Fibroblast of upper back skin (primary cell): ENCODE results near the gene PRLR.

ENCODE experiments used
- DNase-seq: peaks from one replicate; pipeline ENCODE4 v3.0.0-alpha.2; 2013

The PRLR gene

DNA sequence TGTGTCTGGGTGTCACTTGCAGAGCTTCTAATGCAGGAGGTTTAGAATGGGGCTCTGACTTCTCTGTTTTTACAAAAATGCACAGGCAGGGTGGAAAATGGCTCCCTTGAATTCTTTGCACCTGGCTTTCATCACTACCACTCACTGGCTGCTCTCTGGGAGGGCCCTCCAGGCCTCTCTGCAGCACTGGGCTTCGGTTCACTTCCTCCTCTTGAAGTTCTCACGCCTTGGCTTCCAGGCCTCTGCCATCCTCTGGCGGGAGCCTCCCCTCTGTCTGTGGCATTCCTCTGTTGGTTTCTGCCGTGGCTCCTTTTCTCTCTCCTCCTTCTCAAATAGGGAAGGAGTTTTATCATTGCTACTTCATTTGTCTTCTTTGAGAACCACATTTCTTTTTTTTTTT, 2.8 kb upstream of the PRLR start:
- no peak for DNase-seq

DNA sequence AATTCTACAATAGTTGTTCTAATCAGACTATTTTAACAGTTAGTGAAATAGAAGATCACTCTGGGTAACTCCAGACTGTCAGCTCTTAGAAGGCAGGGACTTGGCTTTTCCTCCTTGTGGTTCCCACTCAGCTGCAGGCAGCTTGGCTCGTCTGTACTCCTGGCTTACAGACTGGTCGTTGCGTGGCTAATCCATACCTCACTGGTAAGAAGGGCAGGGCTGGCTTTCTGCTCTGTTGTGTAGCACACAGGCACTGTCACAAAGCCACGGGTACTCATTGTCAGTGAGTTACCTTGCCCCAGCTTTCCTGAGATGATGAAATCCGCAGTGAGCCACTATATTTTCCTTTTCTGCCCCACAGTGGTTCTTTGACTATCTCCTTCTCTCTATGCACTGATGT, 1.8 kb upstream of the PRLR start:
- DNase-seq = no peak

DNA sequence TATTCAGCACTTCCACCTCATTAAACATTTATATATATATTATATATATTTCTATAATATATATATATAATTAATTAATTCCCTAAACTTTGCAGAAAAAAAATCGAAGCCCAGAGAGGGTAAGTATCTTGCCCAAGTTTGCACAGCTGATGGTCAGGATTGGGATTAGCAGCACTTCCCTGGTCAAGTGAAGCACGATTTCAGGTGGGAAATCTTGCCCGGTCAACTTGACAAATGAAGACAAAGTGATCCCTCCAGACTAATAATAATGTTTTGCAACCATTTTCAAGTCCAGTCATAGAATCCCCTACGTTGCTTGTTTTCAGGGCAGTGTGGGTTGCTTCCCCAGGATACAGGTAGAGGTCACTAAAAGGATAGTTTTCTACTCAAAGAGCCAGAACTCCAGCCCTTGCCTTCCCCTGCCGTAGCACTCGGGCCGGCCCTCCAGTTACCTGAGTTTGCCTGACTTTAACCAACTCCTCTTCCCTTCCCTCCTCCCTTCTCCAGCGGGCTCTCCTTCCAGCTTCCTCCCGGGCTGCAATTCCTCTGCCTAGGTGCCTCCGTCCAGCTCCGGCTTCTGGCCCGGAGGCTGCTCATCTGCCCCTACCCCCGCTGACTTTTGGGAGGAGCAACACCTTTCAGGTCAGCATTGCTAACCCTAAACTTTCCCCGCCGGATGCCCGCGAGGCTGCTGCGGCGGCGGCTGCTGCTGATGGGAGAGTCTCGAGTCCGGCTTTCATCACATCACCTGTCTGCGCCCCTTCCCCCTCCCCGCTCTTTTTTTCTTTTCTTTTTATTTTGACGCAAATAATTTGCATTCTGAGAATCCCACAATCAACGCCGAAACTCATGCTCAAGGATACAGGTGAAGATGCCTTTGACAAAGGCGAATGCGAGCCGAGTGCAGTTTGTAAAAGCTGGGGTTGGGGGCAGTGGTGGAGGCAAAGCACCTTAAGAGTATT, 930 bp downstream of the PRLR start:
- peak; percentile 5 for DNase-seq

DNA sequence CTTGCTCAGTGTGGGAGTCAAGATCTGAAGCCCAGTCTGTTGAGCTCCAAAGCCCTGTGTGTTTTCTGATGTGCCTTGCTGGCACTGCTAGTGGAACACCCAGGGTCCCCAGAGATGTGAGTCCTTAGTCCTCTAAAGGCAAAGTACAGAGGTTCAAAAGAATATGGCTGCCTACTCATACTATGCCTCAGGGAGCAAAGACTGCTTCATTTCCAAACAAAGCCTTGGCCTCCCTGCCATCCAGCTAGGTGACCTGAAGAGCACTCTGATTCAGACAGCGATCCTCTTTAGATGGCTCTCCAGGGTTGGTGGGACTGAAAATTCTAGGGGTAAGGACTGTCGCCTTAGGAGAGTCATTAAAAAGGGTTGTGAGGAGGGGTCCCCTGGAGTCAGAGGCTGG, 2.0 kb downstream of the PRLR start:
- DNase-seq = no peak

DNA sequence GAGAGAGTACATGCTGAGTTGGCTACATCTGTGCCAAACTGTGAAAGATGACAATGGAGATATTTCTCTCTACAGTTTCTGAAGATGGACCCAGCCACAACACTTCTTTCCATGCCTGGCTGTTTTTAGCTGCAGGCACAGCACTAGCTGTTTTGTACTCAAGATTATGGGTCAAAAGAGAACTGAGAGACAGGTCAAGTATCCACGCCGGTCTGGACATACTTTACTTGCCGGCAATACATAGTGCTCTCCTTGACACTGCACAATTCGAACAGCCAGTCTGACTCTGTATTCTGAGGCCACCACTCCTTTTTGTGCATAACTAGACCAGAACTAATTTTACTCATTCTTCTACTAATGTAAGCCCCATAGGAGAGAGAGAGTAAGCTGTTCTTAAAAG, 2.6 kb downstream of the PRLR start:
- no peak for DNase-seq

DNA sequence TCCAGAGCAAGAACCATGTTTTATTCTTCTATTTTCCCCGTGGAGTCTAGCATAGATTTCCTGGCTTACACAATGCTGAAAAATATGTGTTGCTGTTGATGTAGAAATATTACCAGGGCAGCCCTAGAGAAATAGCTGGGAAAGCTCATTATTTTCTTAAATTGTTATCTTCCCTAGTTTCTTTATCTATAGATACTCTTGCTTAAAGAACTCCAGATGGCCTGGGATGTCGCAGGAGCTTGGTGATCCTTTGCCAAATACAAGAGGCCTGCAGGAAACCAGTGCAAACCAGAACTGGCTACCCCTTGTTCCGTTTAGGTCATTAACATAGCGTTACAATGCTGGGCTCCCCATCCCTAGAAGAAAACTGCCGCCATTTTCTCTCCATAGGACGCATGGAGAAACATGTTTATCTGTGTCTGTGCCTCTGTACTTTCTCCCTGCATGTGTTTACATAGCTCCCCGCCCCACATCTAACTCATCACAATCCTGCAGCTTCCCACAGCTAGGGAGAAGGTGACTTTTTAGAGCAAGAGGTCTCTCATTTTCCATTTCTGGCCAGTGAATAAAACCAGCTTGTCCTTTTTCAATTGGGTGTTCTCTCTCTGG, 6.4 kb downstream of the PRLR start:
- no peak for DNase-seq

DNA sequence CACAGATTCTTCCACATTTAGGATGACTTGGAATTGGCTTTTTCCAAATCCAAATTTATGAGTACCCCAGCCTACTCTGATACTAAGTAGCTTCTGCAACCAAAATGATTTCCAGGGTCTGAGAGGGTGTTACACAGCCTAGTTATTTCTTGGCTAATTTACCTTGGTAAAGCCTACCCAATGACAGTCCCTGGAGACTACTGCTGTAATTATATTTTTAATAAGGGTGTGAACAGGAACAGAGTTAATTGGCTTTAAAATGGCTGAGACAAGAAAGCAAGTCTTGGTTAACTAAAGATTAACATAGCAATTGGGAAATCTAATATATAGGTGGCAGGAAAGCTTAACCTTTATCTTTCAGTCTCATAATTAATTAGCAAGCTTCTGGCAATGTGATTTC, 9.3 kb downstream of the PRLR start:
- DNase-seq = no peak

DNA sequence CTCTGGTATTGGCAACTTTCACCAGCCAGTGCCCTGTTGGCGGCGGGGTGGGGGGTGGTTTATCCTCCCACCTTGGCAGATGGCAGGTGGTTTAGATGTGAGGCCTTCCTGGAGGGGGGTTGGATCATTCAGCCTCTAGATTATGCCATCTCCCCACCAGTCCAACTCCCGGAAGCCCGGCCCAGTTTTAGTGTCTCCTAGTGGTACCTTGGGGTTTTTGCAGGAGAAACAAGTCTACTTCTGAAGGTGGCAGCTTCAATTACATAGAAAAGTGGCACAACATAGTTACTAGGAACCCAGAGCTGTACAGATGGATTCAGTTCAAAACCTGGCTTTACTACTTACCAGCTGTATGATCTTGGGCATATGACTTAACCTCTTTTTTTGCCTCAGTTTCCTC, 11.3 kb downstream of the PRLR start:
- no peak for DNase-seq

DNA sequence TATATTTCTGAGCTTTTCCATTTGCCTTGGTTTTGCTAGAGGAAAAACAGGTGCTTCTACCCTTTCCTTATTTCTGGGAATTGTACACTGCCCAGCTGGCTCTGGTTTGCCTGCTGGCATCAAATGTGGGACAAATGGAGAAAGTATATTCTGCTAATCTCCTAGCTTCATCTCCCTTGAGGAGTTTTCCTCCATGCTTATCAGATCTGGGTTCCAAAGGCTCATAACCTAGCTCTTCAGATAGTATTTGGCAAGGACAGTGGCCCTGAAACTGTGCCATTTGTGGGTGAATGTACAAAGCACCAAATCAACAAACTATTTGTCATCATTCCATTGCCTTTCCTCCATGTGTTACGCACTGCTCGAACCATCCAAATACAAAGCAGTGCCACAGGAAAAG, 16.2 kb downstream of the PRLR start:
- no peak for DNase-seq

DNA sequence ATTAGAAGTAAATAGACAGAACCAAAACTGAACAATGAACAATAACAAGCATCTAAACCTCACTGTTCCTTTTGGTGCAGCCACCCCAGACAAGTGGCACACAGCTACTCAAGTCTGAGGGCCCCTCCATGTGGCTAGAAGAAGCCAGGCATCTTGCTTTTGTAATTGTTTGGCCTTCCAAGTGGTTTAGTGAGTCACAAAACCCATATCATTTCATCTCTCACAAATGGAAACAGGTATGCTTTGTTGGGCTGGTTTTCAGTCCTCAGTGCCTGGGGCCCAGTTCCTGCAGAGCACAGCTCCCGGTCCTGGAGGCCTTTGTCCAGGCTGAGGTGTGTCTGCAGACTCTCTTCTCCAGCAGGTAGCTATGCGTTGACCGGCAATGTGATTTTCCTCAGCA, 16.7 kb downstream of the PRLR start:
- no peak for DNase-seq

DNA sequence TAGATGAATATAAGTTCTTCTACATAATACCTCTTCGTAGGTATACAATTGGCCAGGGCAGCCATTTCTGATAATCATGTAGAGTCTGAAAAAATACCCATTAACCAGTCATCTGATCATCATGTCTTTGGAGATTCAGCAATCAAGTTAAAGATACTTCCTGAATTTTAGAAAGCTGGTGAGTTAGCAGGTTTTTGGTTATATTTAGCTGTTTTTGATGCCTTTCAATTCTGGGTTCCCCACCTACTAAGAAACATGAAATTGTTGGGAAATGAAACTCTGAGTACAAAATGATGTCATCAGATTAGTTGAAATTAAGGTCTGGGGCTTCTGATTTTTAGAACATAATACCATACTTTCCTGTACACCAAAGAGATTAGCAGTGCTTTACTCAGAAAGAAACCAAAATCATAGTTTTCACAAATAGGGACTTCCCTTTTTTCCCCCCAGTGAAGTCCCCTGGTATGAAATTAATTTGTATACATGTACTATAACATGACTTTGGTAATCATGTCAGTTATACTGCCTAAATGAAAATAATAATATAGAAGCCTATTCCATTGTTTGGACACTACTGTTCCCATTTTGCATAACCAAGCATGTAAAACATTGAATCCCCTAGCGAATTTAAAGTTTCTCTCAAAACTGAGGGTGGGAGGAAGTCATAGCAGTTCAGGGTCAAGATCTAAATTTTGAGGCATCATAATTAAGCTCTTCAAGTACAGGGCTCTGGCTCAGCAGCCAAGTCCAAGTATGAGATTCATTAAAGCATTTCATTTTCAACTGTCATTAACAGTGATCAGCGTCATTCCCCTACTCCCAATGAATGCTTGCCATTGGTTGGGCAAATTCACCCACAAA, 17.9 kb downstream of the PRLR start:
- DNase-seq = no peak

DNA sequence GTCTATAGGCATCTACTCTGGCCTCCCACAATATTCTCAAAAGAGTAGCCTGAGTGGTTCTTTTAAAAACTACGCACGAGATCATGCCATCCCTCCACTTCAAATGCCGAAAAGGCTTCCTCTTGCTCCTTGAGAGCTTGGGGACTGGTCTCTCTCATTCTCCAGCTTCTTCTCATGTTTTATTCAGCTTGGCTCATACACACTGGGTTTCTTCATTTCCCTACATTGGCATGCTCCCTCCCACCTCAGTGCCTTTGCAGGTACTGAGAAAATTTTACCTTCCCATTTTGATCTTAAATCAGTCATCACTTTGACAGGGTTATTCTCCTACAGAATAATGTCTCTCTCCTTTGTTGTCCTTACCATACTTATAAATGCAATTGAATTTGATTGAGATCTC, 20.4 kb downstream of the PRLR start:
- DNase-seq = no peak

DNA sequence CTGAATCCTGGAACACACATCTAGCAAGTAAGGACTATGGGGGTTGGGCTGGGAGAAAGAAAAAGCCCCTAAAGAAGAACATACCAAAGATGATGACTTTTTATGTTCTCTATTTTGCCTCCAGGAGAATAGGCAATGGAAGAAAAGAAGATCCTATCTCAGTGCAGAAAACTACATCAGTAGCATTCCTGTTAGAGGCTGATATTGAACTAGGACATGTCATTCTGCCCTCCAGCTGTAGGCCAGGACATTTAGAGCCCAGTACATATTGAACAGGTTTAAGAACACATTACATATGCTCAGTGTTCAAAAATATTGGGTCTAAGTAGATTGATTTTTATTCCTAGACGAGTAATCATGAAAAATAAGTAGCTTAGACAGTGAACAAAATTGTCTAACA, 24.7 kb downstream of the PRLR start:
- DNase-seq = no peak

DNA sequence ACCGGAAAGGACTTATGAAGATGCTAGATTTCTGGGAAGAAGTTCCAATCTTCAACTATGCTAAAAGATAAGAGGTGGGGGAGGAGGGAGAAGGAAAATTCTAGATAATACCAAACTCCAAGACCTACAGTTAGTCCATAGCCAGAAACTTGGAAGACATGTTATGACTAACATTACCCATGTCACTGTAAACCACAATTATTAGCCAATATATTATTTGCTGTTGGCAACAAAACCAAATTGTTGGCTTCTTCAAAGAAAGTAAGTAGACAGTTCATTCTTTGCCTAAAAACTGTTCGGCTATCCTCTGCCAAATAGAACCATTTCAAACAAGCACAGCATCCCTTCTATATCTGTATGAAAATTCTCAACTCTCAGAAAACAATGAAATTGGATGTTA, 25.1 kb downstream of the PRLR start:
- peak; percentile 44 for DNase-seq

DNA sequence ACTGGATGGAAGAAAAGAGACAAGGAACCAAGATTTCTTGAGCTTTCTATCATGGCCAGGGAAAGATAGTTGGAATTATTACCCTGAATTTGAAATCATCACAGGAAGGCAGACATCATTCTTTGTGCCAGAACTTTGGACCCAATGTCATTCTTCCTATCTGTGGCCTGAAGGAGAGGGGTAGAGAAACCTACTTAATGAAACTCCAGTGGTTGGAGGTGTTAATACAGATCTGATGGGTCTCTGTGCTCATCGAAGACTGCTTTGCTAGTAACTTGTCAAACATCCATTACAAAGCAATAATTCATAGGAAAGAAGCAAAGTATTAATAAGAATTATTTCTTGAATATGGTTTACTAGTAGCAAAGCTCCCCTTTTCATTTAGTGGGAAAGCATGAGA, 26.9 kb downstream of the PRLR start:
- DNase-seq = no peak

DNA sequence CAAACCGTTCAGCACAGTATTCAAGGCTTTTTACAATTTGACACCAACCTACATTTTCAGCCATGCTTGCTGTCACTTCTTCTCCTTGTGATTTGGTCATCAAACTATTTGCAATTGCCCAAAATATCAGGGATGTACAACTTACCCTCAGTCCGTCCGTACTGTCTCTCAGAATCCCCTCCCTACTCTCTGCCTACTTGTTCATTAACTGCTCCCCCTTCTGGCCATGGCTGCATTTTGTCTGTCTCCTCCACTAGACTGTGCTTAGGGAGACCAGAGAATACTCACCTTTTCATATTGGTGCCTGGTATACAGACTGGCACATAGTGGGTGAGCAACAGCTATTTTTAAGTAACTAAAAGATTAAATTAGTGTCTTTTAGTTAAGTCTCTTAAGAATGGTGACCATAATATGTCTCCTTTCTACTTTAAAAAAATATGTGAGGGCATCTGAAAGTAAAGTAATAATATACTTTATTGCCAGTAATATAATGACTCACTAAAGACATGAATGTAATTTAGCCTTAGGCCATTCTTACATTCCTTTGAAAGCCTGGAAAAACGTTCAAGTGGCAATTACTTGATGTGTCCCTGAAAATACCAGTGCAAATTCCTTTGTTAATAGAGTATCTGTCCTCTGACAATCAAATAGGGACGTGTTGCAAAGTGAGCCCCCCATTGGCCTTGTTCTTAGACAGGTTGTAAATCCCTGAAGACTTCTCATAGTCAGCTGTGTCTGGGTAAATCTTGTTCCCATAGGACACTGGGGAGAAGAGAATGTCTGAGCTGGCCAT, 27.8 kb downstream of the PRLR start:
- peak; percentile 45 for DNase-seq

DNA sequence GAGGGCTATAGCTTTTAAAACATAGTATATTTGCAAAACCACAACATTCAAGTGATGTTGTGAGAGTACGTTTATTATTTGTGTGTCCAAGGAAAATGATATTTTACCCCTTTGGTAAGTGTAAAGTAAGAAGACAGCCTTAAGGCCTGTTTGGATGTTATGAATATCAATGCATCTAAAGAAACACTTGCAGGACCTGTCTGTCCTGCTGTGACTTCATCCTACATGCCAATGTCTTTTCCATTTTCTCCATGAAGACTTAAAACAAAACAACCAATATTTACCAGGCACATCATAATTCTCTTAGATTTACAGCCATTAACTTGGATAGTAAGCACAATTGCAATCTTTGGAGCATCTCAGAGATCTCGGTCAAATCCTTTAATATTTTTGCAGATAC, 29.0 kb downstream of the PRLR start:
- no peak for DNase-seq

DNA sequence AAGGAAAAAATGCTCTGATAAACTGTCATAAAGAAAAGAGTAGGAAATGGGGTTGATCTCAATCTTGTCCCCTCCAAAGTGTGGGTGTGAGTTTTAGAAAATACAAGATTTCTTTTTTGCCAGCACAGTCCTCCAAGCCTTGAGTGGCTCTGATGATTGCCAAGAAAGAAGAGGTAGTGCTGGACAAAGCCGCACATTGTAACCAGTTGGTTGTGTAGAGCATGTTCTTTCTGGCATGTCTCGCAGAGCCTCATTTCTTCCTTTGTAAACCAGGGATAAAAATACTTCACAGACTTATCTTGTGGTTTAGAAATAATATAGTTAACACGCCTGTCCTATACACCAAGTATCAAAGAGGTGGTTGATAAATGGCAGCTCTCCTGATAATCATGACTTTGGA, 30.4 kb downstream of the PRLR start:
- DNase-seq = no peak

DNA sequence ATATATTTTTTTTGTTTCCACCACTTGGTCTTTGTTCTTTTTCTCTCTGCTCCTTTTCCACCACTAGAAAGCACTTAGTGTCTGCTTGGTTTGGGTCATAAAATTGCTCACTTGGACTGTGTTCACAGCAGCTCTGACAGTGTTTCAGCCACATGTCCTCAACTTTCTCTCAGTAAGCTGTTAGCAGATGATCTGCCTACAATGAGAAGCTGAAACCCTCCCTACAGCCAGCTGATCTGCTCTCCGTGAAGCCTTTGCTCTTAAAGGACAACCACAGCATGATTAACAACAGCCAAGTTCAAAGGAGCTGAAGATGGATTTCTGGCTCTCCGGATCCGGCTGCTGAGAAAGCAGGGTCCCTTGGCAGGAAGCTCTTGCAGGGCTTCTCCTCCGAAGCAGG, 31.6 kb downstream of the PRLR start:
- DNase-seq = peak; percentile 69

DNA sequence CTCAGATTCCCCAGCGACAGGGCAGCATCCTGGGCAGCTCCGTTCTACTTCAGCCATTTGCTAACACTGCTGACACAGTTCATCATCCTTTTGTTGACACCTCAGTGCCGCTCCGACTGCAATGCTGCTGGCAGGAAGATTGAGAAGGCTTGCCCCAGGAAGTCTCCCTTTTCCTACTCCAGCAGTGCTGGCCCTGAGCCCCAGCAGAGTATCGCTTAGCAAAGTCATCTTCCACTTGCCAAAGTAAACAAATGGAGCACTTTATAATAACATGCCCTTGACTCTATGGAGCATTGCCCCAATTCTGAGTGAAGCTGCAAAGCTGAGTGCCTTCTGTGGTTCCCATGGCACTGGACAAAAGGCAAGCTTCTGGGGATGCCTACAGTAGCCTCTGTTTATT, 32.2 kb downstream of the PRLR start:
- peak; percentile 73 for DNase-seq

DNA sequence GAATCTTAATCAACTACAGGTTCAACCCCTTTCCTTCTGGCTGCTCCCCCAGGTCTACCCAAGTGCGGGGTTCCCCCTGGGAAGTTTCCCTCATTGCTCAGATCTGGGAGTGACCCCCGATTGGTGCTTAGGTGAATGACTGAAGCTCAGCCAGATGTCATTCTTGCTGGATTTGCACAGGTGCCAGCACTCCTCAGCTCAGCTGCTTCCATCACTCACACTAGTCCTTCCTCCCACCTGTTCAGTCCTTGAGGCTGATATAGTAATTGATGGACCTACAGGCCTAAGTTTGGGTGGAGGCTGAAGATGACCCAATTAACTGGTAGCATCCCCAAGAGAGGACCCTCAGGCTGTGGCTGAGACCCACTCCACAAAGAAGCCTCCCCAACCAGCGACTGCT, 32.9 kb downstream of the PRLR start:
- DNase-seq = no peak

DNA sequence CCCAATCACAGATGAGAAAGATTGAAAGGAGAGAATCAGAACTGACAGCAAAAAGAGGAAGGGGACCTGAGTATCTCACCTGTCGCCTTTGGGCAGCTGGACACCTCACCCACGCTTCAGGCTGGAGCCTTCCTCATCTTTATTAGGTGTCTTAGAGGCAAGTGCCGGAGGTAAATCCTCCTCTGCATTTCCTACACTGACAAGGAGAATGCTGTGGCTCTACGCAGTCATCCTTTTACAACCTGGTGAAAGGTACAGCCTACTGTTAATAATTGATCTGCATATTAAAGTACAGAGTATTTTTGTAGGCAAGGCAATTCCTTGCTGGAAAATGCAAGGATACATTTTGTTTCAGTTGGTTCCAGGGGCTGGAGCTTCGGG, 34.8 kb downstream of the PRLR start:
- no peak for DNase-seq
